Measurements from ENCODE around the gene BCL2L13. TPM values are rescaled to one million over a fixed set of nuclear protein-coding genes. Genes with fewer than 3 reads are reported as not detected.

BCL2L13 gene
- total RNA-seq, 4 donors from 2014 or later, result 59.7 to 85.7 (median 64.8) TPM

GRCh38 chr22:17705546-17705945 lies 67.0 kb downstream of the BCL2L13 start:
- DNase-seq (ENCODE audit: low spot score) (no peak), ATAC-seq (ENCODE audit: low FRiP score) (no peak)
- TF ChIP-seq, protein P1, sequence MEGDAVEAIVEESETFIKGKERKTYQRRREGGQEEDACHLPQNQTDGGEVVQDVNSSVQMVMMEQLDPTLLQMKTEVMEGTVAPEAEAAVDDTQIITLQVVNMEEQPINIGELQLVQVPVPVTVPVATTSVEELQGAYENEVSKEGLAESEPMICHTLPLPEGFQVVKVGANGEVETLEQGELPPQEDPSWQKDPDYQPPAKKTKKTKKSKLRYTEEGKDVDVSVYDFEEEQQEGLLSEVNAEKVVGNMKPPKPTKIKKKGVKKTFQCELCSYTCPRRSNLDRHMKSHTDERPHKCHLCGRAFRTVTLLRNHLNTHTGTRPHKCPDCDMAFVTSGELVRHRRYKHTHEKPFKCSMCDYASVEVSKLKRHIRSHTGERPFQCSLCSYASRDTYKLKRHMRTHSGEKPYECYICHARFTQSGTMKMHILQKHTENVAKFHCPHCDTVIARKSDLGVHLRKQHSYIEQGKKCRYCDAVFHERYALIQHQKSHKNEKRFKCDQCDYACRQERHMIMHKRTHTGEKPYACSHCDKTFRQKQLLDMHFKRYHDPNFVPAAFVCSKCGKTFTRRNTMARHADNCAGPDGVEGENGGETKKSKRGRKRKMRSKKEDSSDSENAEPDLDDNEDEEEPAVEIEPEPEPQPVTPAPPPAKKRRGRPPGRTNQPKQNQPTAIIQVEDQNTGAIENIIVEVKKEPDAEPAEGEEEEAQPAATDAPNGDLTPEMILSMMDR (IDR thresholded peaks at IDR 0.05), result no peak

GRCh38 chr22:17705951-17706900 lies 67.7 kb downstream of the BCL2L13 start:
- DNase-seq (ENCODE audit: low spot score), result no peak
- TF ChIP-seq, protein P1 (IDR thresholded peaks at IDR 0.05), result no peak
- peak; percentile 97 for ATAC-seq (ENCODE audit: low FRiP score)

- TF ChIP-seq, protein P1 (IDR thresholded peaks at IDR 0.05), result no peak
- no peak for DNase-seq (ENCODE audit: low spot score)
- ATAC-seq (ENCODE audit: low FRiP score), result no peak
These were observed 68.4 kb downstream of the BCL2L13 start for GRCh38 chr22:17706947-17707346.

- TF ChIP-seq, protein P1 (IDR thresholded peaks at IDR 0.05), result no peak
- no peak for DNase-seq (ENCODE audit: low spot score)
- no peak for ATAC-seq (ENCODE audit: low FRiP score)
These were observed 69.0 kb downstream of the BCL2L13 start for GRCh38 chr22:17707526-17707925.

DNA sequence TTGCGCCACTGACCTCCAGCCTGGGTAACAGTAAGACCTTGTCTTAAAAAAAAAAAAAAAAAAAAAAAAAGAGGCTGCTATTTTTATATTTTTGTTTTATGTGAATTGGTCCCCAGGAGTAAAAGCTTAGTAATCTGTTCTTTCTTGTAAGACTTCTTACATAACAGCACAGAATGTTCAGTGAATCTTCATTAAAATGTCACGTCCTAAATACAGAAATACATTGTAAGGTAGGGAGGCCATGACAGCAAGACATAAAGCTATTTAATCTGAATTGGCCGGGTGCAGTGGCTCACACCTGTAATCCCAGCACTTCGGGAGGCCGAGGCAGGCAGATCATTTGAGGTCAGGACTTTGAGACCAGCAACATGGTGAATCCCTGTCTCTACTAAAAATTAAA lies 71.5 kb downstream of the BCL2L13 start:
- ATAC-seq (ENCODE audit: low FRiP score) (no peak), DNase-seq (ENCODE audit: low spot score) (no peak)
- TF ChIP-seq, protein P1 (IDR thresholded peaks at IDR 0.05), result no peak

- DNase-seq (ENCODE audit: low spot score) (no peak), ATAC-seq (ENCODE audit: low FRiP score) (no peak)
- TF ChIP-seq, protein P1 (IDR thresholded peaks at IDR 0.05), result no peak
These were observed 73.9 kb downstream of the BCL2L13 start for GRCh38 chr22:17712441-17712840.

DNA sequence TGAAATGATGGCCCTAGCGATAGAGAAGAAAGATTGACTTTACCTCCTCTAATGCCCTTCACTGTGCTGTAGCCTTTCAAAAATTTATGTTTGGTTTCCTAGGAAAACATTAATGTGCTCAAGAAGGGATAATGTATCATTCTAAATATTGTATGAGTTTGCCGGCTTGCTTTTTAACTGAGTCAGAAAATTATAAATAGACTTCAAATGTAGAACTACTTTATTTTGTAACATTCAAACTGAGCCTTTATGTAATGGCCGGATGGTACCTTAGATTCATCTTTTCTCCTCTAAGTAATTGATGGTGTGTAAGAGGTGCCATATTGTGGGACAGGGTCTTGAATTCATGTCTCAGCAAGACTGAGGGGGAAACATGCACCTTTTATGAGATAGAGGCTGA lies 78.0 kb downstream of the BCL2L13 start:
- ATAC-seq (ENCODE audit: low FRiP score) (no peak), DNase-seq (ENCODE audit: low spot score) (no peak)
- TF ChIP-seq, protein P1 (IDR thresholded peaks at IDR 0.05), result no peak
